Glomerular visceral epithelial cell (primary cell): ENCODE results near the gene ALOX15B.

ENCODE experiments used
- DNase-seq: peaks from one replicate; pipeline ENCODE4 v3.0.0-alpha.2; 2016; ENCODE audit errors: extremely low spot score

The ALOX15B gene

DNA sequence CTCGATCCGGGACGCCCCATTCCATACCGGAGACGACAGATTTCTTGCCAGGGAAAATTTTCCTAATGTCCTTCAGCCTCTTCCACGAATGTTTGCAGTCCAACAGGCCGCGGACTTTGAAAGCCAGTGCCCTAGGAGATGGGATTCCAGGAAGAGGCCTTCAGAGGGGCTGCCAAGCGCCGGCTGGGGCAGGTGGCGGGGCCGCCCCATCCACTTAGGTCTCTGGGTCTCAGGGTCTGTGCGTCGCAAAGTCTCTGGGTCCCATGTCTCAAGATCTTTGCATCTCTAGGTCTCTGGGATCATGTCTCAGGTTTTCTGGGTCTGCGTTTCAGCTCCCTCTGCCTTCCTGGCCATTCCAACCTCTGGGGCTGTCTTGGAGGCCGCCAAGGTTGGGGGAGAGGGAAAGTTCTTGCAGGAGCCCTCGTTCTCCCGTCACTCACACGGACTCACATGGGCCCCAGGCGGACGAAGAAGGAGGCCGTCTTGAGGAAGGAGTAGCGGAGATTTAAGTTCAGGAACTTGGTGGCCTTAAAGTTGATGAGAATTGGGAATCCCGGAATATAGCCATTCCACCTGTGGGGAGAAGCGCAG is 41.4 kb downstream of the ALOX15B start:
- DNase-seq = no peak

DNA sequence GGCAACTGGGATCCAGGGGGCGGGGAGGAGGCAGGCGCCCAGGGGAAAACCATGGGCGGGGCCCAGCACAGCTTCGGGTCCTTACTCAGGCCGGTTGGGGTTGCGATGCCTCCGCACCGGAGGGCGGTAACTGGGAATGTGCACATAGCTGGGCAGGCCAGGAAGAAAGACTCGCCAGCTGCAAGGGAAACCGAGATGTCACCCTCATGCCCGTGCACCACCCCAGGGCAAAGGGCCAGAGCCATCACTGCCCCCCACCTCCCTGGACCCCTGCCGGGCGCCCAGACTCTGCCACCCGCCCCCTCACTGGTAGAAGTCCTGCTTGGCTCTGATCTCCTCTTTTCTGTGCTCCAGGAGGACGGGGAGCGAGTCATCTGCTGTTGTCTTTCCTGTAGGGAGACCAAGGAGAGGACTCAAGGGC is 42.0 kb downstream of the ALOX15B start:
- no peak for DNase-seq

DNA sequence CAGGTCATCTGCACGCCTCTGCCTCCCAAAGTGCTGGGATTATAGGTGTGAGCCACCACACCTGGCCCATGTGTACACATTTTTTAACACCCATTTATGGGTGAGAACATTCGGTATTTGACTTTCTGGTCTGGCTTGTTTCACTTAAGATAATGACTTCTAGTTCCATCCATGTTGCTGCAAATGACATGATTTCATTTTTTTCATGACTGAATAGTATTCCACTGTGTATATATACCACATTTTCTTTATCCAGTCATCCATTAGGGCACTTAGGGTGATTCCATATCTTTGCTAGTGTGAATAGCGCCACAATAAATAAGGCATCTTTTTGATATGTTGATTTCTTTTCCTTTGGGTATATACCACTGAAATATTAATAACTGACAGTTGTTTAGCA is 43.0 kb downstream of the ALOX15B start:
- no peak for DNase-seq

DNA sequence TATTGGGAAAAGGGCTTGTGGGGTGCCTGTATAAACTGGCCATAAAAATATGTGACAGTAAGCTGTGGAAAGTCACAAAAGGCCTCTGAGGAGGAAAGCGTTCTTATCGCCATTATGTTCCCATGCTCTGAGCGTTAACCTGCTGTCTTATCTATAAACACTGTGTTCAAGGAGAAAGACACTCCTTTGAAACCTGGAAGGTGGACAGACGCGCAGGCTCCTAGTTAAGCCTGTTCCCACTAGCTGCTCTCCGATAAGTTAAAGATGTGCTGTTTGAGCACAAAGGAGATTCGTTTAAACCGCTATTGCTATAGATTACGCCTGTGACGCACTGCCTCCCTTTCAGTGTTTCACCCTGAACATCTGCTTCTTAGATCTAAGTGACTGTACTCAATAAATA is 43.4 kb downstream of the ALOX15B start:
- no peak for DNase-seq

DNA sequence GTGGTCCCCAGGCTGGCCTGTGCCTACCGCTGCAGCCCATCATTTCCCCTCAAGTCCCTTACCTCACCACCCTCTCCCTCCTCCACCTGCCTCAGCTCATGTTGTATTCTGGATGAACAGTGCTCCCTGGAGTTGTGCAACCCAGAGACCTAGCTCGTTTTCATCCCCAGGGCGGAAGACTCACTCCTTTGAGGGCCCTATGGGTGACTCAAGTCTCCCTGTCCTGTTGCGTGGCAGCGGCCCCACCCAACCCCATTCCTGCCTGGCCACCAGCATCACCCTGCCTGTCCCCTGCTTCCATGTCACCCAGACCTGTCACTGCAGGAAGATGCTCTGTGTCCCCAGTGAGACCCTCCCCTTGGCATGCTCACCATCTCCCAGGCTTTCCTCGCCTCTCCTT is 45.4 kb downstream of the ALOX15B start:
- DNase-seq = no peak

DNA sequence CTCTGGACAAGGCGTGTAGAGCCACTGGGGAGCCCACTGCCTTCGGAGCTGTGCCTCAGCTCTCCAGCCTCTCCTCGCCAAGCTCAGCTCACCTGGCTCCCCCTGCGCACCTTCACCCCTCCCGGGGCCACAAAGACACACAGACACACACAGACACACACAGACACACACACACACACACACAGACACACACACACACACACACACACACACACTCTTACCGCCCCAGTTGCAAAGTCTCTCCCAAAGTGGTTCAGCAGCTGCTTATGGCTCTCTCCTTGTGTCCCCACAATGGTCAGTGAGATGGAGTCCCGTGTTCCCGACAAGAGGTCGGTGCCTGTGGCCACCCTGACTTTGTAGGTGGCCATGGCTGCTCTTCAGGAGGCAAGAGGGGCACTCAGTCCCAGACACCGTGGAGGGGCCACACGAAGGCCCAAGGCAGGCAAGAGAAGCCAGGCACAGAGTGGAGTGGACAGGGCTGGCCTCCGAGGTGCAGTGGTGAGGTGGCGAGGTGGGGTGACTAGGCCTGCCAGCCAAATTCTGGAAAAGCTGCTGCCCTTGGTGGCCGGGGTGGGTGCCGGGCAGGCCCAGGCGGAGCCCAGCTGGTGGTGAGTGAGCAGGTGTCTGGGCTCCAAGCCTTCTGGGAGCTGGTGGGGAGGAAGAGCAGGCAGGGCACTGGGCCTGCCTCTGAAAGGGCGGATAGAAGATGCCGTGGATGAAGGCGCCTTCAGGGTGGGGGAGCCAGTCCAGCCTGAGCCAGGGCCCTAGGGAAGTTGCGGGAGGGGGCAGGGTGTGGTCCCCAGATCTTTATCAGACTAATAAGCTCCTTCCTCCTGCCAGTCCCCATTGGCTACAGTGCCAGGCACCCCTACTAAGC is 48.5 kb downstream of the ALOX15B start, which contains the start of gene ALOX12B:
Gene ALOX12B (minus strand): TSS at position 642 of the 877 bp plus-strand sequence. CDS start 274 bp downstream, at position 368.
- no peak for DNase-seq

DNA sequence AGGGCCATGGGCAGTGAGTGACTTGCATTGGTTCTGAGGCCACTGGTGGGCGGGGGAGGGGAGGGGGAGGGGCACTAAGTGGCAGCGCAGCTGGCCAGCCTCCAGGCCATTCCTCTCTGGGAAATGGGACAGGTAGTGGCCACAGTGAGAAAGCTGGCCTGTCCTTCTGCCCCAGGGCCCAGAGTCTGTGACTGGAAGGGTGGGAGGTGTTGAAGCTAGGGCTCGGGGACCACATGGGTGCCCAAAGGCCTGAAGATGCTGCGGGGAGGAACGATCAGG is 49.0 kb downstream of the ALOX15B start:
- no peak for DNase-seq

DNA sequence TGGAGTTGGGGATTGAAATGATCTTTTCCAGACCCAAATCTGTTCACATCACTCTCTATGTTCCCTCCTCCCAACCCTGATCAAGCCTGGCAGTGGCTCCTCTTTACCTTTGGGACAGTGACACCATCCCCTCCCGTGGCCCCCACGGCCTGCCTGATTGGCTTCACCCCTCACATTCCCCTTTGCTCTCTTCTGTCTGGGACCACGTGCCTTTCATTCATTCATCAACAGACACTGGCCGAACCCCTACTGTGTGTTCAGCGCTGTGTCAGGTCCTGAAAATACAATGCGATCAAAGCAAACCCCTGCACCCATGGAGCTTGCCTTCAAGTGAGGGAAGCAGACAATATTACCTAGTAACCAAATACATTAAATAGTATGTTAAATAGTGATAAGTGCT is 50.9 kb downstream of the ALOX15B start:
- DNase-seq = no peak

DNA sequence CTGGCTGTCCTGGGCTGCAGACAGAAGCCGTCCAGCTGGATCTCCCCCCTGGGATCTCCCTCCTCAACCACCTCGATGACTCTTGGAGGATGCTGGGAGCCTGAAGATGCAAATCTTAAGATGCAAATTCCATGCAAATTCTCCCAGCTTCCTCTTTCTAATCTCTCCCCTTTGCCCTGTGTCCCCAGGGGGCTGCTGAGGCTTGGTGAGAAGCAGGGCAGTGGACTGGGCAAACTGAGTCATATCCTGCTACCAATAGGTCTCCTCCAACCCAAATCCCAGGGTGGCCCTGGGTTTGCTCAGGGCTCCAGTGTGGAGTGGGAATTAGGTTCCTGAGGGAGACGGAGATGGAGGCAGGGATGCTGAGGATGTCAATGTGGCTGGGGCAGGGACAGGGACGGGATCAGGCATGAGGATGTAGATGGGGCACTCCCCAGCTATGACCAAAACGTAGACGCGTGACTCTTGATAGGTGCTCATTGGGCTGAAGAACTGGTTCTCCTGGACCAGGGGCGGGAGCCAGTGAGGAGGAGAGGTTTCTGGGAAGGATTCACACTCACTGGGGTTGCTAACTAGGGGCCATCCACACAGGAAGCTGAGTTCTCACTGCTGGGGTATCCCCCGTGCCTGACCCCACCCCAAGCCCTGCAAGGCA is 52.3 kb downstream of the ALOX15B start:
- no peak for DNase-seq

DNA sequence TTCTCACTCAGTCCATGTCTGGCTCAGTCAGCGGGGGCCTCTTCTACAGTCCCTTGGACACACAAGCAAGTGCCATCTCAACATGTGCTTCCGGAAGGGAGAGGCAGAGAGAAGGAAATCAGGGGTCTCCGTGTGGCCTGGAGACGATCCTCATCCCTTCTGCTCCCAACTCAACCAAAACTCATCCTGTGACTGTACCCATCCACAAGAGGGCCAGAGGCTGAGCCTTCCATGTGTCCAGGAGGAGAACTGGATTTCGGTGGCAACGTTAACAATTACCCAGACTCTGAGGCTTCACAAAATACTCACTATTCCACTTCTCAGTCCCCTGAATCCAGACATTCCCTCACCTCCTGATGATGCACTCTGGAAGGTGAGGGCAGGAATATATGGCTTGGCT is 56.5 kb downstream of the ALOX15B start:
- DNase-seq = no peak

DNA sequence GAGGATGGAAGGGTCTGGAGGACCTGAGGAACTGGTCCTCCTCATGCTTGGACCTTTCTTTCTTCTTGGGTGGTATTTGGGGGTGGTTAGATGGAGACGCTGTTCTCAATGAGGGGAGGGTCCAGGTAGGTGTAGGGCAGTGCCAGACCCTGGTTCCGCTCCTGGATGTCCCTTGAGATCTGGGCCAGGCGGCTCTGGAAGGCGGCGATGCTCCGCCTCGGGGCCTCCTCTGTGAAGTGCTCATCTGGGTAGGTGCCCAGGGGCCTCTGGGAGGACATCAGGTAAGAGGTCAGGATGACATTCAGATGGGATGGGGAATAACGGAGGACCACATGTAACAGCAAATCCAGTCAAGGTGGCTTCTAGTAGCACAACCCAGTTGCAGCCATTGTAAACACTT is 57.7 kb downstream of the ALOX15B start:
- no peak for DNase-seq
